ENCODE data around the gene NUP107. TPM values are rescaled to one million over a fixed set of nuclear protein-coding genes. Genes with fewer than 3 reads are reported as not detected.
A peak's percentile ranks its signal among the peaks of the same experiment; 100 is the strongest.

Gene NUP107
- total RNA-seq, 1 donor from 2014 or later, result 18.7 TPM

- no peak overlapping the region for H3K27ac ChIP-seq (replicated peaks)
- no peak for TF ChIP-seq CTCF (IDR thresholded peaks at IDR 0.05; ENCODE audit: borderline replicate concordance)
- H3K4me1 ChIP-seq, result no peaks in the 10 kb centered on the region
- H3K4me3 ChIP-seq, result no peak overlapping the region
- no peak for DNase-seq
- H3K36me3 ChIP-seq, result peaks cover 74% of the 10 kb centered on the region
- intact Hi-C loops (cut with micrococcal nuclease), result no loop called here
- no peaks in the 10 kb centered on the region for H3K9me3 ChIP-seq (replicated peaks)
- H3K27me3 ChIP-seq (ENCODE audit: low read depth), result no peaks in the 10 kb centered on the region
These were observed 46.9 kb downstream of the NUP107 start for GRCh38 chr12:68733661-68734071.

GRCh38 chr12:68739891-68740290, 53.1 kb downstream of the NUP107 start:
- no peaks in the 10 kb centered on the region for H3K27me3 ChIP-seq (ENCODE audit: low read depth)
- no peaks in the 10 kb centered on the region for H3K9me3 ChIP-seq (replicated peaks)
- DNase-seq, result no peak
- H3K4me3 ChIP-seq, result no peak overlapping the region
- no peaks in the 10 kb centered on the region for H3K4me1 ChIP-seq
- H3K27ac ChIP-seq (replicated peaks), result no peak overlapping the region
- TF ChIP-seq CTCF (IDR thresholded peaks at IDR 0.05; ENCODE audit: borderline replicate concordance), result no peak
- intact Hi-C loops (cut with micrococcal nuclease), result no loop called here
- H3K36me3 ChIP-seq, result peaks cover 32% of the 10 kb centered on the region

GRCh38 chr12:68743356-68743755, 56.6 kb downstream of the NUP107 start:
- H3K4me3 ChIP-seq, result no peak overlapping the region
- H3K27ac ChIP-seq (replicated peaks), result no peak overlapping the region
- peaks cover 28% of the 10 kb centered on the region for H3K4me1 ChIP-seq
- DNase-seq, result no peak
- intact Hi-C loops (cut with micrococcal nuclease), result no loop called here
- no peak for TF ChIP-seq CTCF (IDR thresholded peaks at IDR 0.05; ENCODE audit: borderline replicate concordance)
- peaks cover 14% of the 10 kb centered on the region for H3K36me3 ChIP-seq
- H3K9me3 ChIP-seq (replicated peaks), result no peaks in the 10 kb centered on the region
- no peaks in the 10 kb centered on the region for H3K27me3 ChIP-seq (ENCODE audit: low read depth)

- intact Hi-C loops (cut with micrococcal nuclease), result no loop called here
- H3K27ac ChIP-seq (replicated peaks), result peak overlapping the region; percentile 87
- no peak for DNase-seq
- TF ChIP-seq CTCF (IDR thresholded peaks at IDR 0.05; ENCODE audit: borderline replicate concordance), result no peak
- peak overlapping the region; percentile 80 for H3K4me3 ChIP-seq
- H3K27me3 ChIP-seq (ENCODE audit: low read depth), result no peaks in the 10 kb centered on the region
- H3K4me1 ChIP-seq, result peaks cover 35% of the 10 kb centered on the region
- no peaks in the 10 kb centered on the region for H3K9me3 ChIP-seq (replicated peaks)
- H3K36me3 ChIP-seq, result peaks cover 9% of the 10 kb centered on the region
These were observed 58.7 kb downstream of the NUP107 start for GRCh38 chr12:68745376-68745903.

GRCh38 chr12:68745904-68746571, 59.3 kb downstream of the NUP107 start, which contains the start of gene SLC35E3:
TSS of gene SLC35E3 (plus strand) at chr12:68746176. CDS start at chr12:68746378, 202 bp downstream.
- H3K9me3 ChIP-seq (replicated peaks), result no peaks in the 10 kb centered on the region
- TF ChIP-seq CTCF (IDR thresholded peaks at IDR 0.05; ENCODE audit: borderline replicate concordance), result no peak
- DNase-seq, result peak; percentile 94
- peaks cover 9% of the 10 kb centered on the region for H3K36me3 ChIP-seq
- intact Hi-C loops (cut with micrococcal nuclease), result no loop called here
- peaks cover 40% of the 10 kb centered on the region for H3K4me1 ChIP-seq
- H3K27me3 ChIP-seq (ENCODE audit: low read depth), result no peaks in the 10 kb centered on the region
- peak within 1 kb of the TSS; percentile 80 for H3K4me3 ChIP-seq
- peak within 1 kb of the TSS; percentile 87 for H3K27ac ChIP-seq (replicated peaks)

Data from left ventricle myocardium inferior (tissue), 1 donor.